ENCODE measurements around the gene SMIM22.

The SMIM22 gene

GRCh38 chr16:4811242-4811641 is 16.1 kb downstream of the SMIM22 start:
- H3K4me3 ChIP-seq (ENCODE audit: low read length) = no peak overlapping the region
- no peak for DNase-seq (ENCODE audit: low read depth, low spot score)

GRCh38 chr16:4811773-4812172 is 16.6 kb downstream of the SMIM22 start:
- DNase-seq (ENCODE audit: low read depth, low spot score) = no peak
- no peak overlapping the region for H3K4me3 ChIP-seq (ENCODE audit: low read length)

GRCh38 chr16:4813251-4814003 is 18.3 kb downstream of the SMIM22 start:
- no peak for DNase-seq (ENCODE audit: low read depth, low spot score)
- H3K4me3 ChIP-seq (ENCODE audit: low read length) = no peak overlapping the region

- no peak overlapping the region for H3K4me3 ChIP-seq (ENCODE audit: low read length)
- no peak for DNase-seq (ENCODE audit: low read depth, low spot score)
Observed at GRCh38 chr16:4814046-4814445, 18.9 kb downstream of the SMIM22 start.

- H3K4me3 ChIP-seq (ENCODE audit: low read length) = no peak overlapping the region
- DNase-seq (ENCODE audit: low read depth, low spot score) = no peak
Observed at GRCh38 chr16:4814542-4815173, 19.5 kb downstream of the SMIM22 start.

GRCh38 chr16:4820652-4821051 is 25.5 kb downstream of the SMIM22 start:
- no peak overlapping the region for H3K4me3 ChIP-seq (ENCODE audit: low read length)

GRCh38 chr16:4825196-4825595 is 30.0 kb downstream of the SMIM22 start:
- no peak for DNase-seq (ENCODE audit: low read depth, low spot score)
- H3K4me3 ChIP-seq (ENCODE audit: low read length) = no peak overlapping the region

More at GRCh38 chr16:4820652-4821051, 25.5 kb downstream of the SMIM22 start:
- DNase-seq (ENCODE audit: low read depth, low spot score) = no peak

- DNase-seq (ENCODE audit: low read depth, low spot score) = no peak
- no peak overlapping the region for H3K4me3 ChIP-seq (ENCODE audit: low read length)
Observed at GRCh38 chr16:4826526-4826925, 31.4 kb downstream of the SMIM22 start.

GRCh38 chr16:4826980-4827379 is 31.8 kb downstream of the SMIM22 start:
- no peak overlapping the region for H3K4me3 ChIP-seq (ENCODE audit: low read length)
- DNase-seq (ENCODE audit: low read depth, low spot score) = no peak

GRCh38 chr16:4828567-4829321 is 33.6 kb downstream of the SMIM22 start:
- no peak overlapping the region for H3K4me3 ChIP-seq (ENCODE audit: low read length)
- DNase-seq (ENCODE audit: low read depth, low spot score) = no peak

GRCh38 chr16:4830408-4830807 is 35.2 kb downstream of the SMIM22 start:
- H3K4me3 ChIP-seq (ENCODE audit: low read length) = no peak overlapping the region
- DNase-seq (ENCODE audit: low read depth, low spot score) = no peak

- no peak overlapping the region for H3K4me3 ChIP-seq (ENCODE audit: low read length)
- no peak for DNase-seq (ENCODE audit: low read depth, low spot score)
Observed at GRCh38 chr16:4831616-4832015, 36.4 kb downstream of the SMIM22 start.

GRCh38 chr16:4832698-4833343 is 37.7 kb downstream of the SMIM22 start:
- DNase-seq (ENCODE audit: low read depth, low spot score) = no peak
- no peak overlapping the region for H3K4me3 ChIP-seq (ENCODE audit: low read length)

GRCh38 chr16:4833584-4833983 is 38.4 kb downstream of the SMIM22 start:
- DNase-seq (ENCODE audit: low read depth, low spot score) = no peak
- no peak overlapping the region for H3K4me3 ChIP-seq (ENCODE audit: low read length)

- H3K4me3 ChIP-seq (ENCODE audit: low read length) = no peak overlapping the region
- DNase-seq (ENCODE audit: low read depth, low spot score) = no peak
Observed at GRCh38 chr16:4836727-4837126, 41.6 kb downstream of the SMIM22 start.

GRCh38 chr16:4837733-4838501 is 42.7 kb downstream of the SMIM22 start:
- no peak overlapping the region for H3K4me3 ChIP-seq (ENCODE audit: low read length)
- no peak for DNase-seq (ENCODE audit: low read depth, low spot score)

GRCh38 chr16:4839942-4840341 is 44.8 kb downstream of the SMIM22 start:
- no peak overlapping the region for H3K4me3 ChIP-seq (ENCODE audit: low read length)
- no peak for DNase-seq (ENCODE audit: low read depth, low spot score)

GRCh38 chr16:4840984-4841383 is 45.8 kb downstream of the SMIM22 start:
- DNase-seq (ENCODE audit: low read depth, low spot score) = no peak
- no peak overlapping the region for H3K4me3 ChIP-seq (ENCODE audit: low read length)
